ENCODE results near the gene RAB3GAP1. TPM values are rescaled to one million over a fixed set of nuclear protein-coding genes. Genes with fewer than 3 reads are reported as not detected.

Gene RAB3GAP1
- polyA plus RNA-seq, 1 of the 3 experiments (the other 2 are of a cell fraction), result 10.9 TPM

GRCh38 chr2:135009339-135009738 is 42.8 kb upstream of the RAB3GAP1 start:
- POLR2A ChIA-PET, result no interaction called here
- no peaks in the 10 kb centered on the region for H4K20me1 ChIP-seq (ENCODE audit: insufficient read depth)
- no peaks in the 10 kb centered on the region for H3K9me2 ChIP-seq
- no peaks in the 10 kb centered on the region for H3K27me3 ChIP-seq (ENCODE audit: insufficient read depth)
- H3K9ac ChIP-seq, result no peak overlapping the region
- no peaks in the 10 kb centered on the region; a peak in 1 of 4 replicates for H3K4me1 ChIP-seq (ENCODE audit: control insufficient read depth in 1 of 2, insufficient read depth in 2 of 2, low read depth in 1 of 2, low read length in 1 of 2)
- H3K9me3 ChIP-seq, result no peaks in the 10 kb centered on the region
- H3K27ac ChIP-seq (ENCODE audit: low read depth in 2 of 2, low read length in 1 of 2), result no peak overlapping the region
- no peak overlapping the region for H3K4me3 ChIP-seq (ENCODE audit: low read depth in 2 of 2, low read length in 1 of 2)
- no peaks in the 10 kb centered on the region for H3K36me3 ChIP-seq (replicated peaks in 1 of 2; ENCODE audit: control insufficient read depth in 1 of 2, insufficient read depth in 2 of 2, low read length in 1 of 2)
- DNase-seq, result no peak
- CTCF ChIA-PET, result interaction anchor here (0.8 to 2.6 kb wide), 4 partner anchors 9 to 788 kb away, joined by 3 to 13 read pairs (median 6); no protein-coding TSS in a partner anchor
- H3K79me2 ChIP-seq (ENCODE audit: insufficient read depth), result no peaks in the 10 kb centered on the region
- no peaks in the 10 kb centered on the region for H3F3A ChIP-seq (replicated peaks; ENCODE audit: insufficient read depth)
- 94% methylated on average over 1 of the region's 1 CpG for WGBS (ENCODE audit: low lambda C conversion rate)
- no peak for TF ChIP-seq MEF2A (IDR thresholded peaks at IDR 0.05; ENCODE audit: borderline replicate concordance, low read depth)
- TF ChIP-seq JUND (IDR thresholded peaks at IDR 0.05), result no peak
- no peak for TF ChIP-seq EP300 (IDR thresholded peaks at IDR 0.05; ENCODE audit: borderline replicate concordance in 1 of 2, low read depth in 1 of 2, low read length in 1 of 2)
- no peak for TF ChIP-seq USF2 (IDR thresholded peaks at IDR 0.05; ENCODE audit: borderline replicate concordance, low read depth, low read length)
- TF ChIP-seq, protein P1, sequence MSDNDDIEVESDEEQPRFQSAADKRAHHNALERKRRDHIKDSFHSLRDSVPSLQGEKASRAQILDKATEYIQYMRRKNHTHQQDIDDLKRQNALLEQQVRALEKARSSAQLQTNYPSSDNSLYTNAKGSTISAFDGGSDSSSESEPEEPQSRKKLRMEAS (IDR thresholded peaks at IDR 0.05; ENCODE audit: low read depth), result no peak
- TF ChIP-seq NFIC (IDR thresholded peaks at IDR 0.05; ENCODE audit: borderline replicate concordance), result no peak
- no peak for TF ChIP-seq TAF1 (IDR thresholded peaks at IDR 0.05; ENCODE audit: borderline replicate concordance, low read depth, low read length)
- no peak for TF ChIP-seq SMC3 (IDR thresholded peaks at IDR 0.05; ENCODE audit: low read depth, low read length)
- no peak for TF ChIP-seq RXRA (IDR thresholded peaks at IDR 0.05; ENCODE audit: borderline replicate concordance, low read depth)
- TF ChIP-seq RAD21 (IDR thresholded peaks at IDR 0.05; ENCODE audit: low read length), result no peak
- TF ChIP-seq FOSL2 (IDR thresholded peaks at IDR 0.05; ENCODE audit: borderline replicate concordance, low read depth), result no peak
- TF ChIP-seq, protein P2, sequence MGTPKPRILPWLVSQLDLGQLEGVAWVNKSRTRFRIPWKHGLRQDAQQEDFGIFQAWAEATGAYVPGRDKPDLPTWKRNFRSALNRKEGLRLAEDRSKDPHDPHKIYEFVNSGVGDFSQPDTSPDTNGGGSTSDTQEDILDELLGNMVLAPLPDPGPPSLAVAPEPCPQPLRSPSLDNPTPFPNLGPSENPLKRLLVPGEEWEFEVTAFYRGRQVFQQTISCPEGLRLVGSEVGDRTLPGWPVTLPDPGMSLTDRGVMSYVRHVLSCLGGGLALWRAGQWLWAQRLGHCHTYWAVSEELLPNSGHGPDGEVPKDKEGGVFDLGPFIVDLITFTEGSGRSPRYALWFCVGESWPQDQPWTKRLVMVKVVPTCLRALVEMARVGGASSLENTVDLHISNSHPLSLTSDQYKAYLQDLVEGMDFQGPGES (IDR thresholded peaks at IDR 0.05; ENCODE audit: low read depth, low read length), result no peak
- TF ChIP-seq, protein P3, sequence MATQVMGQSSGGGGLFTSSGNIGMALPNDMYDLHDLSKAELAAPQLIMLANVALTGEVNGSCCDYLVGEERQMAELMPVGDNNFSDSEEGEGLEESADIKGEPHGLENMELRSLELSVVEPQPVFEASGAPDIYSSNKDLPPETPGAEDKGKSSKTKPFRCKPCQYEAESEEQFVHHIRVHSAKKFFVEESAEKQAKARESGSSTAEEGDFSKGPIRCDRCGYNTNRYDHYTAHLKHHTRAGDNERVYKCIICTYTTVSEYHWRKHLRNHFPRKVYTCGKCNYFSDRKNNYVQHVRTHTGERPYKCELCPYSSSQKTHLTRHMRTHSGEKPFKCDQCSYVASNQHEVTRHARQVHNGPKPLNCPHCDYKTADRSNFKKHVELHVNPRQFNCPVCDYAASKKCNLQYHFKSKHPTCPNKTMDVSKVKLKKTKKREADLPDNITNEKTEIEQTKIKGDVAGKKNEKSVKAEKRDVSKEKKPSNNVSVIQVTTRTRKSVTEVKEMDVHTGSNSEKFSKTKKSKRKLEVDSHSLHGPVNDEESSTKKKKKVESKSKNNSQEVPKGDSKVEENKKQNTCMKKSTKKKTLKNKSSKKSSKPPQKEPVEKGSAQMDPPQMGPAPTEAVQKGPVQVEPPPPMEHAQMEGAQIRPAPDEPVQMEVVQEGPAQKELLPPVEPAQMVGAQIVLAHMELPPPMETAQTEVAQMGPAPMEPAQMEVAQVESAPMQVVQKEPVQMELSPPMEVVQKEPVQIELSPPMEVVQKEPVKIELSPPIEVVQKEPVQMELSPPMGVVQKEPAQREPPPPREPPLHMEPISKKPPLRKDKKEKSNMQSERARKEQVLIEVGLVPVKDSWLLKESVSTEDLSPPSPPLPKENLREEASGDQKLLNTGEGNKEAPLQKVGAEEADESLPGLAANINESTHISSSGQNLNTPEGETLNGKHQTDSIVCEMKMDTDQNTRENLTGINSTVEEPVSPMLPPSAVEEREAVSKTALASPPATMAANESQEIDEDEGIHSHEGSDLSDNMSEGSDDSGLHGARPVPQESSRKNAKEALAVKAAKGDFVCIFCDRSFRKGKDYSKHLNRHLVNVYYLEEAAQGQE (IDR thresholded peaks at IDR 0.05; ENCODE audit: low read depth, low read length), result no peak
- TF ChIP-seq RFX5 (IDR thresholded peaks at IDR 0.05; ENCODE audit: low read length), result no peak
- TF ChIP-seq SIN3A (IDR thresholded peaks at IDR 0.05; ENCODE audit: borderline replicate concordance, low read depth, low read length), result no peak
- TF ChIP-seq TCF12 (IDR thresholded peaks at IDR 0.05), result no peak
- TF ChIP-seq CHD2 (IDR thresholded peaks at IDR 0.05; ENCODE audit: low read length, partially characterized antibody), result no peak
- TF ChIP-seq FOXM1 (IDR thresholded peaks at IDR 0.05; ENCODE audit: low read depth), result no peak
- TF ChIP-seq EZH2phosphoT487 (IDR thresholded peaks at IDR 0.05; ENCODE audit: borderline replicate concordance, low read depth), result no peak
- no peak for TF ChIP-seq ELF1 (IDR thresholded peaks at IDR 0.05)
- no peak overlapping the region for H2AFZ ChIP-seq (ENCODE audit: low read depth)
- no peak overlapping the region for H3K4me2 ChIP-seq

All from SK-N-SH (cell line).